Adrenal gland (tissue), 12 donors: ENCODE results near the gene KCNF1. TPM values are rescaled to one million over a fixed set of nuclear protein-coding genes. Genes with fewer than 3 reads are reported as not detected.

Experiments used
- DNase-seq, 7 donors: peaks; one replicate each; pipeline ENCODE4 v3.0.0-alpha.2; 2019 to 2020
- H3K27ac ChIP-seq, 5 donors: fragments of 200-600 bp; sonication (generic) in 4 of 5; 1 replicate in 3 of 5; 2 replicates in 2 of 5; pipeline versions ENCODE4 v1.5.1 to v1.8.0; 2016 to 2020; ENCODE audit warnings: mild to moderate bottlenecking in 1 of 5
- H3K27me3 ChIP-seq: fragments of 200-600 bp; 2 replicates; pipeline ENCODE4 v1.8.0; 2021
- H3K36me3 ChIP-seq, 2 donors: fragments of 200-600 bp; replicated peaks in 1 of 2; 1 replicate in 1 of 2; 2 replicates in 1 of 2; pipeline versions ENCODE4 v1.5.1 to v1.8.0; 2018 to 2022
- H3K4me1 ChIP-seq, 2 donors: fragments of 200-600 bp; replicated peaks in 1 of 2; 1 replicate in 1 of 2; 2 replicates in 1 of 2; pipeline versions ENCODE4 v1.5.1 to v1.8.0; 2018 to 2021
- H3K4me3 ChIP-seq, 4 donors: fragments of 200-600 bp; sonication (generic) in 3 of 4; one replicate each; pipeline ENCODE4 v1.5.1; 2016 to 2018
- H3K9me3 ChIP-seq, 3 donors: fragments of 200-600 bp; sonication (generic) in 1 of 3; replicated peaks in 1 of 3; 1 replicate in 2 of 3; 2 replicates in 1 of 3; pipeline versions ENCODE4 v1.5.1 to v1.8.0; 2016 to 2021
- POLR2A ChIP-seq, 2 donors: fragments of 450-650 bp; IDR thresholded peaks; one replicate each; pipeline ENCODE4 v1.6.1; 2017; ENCODE audit warnings: antibody characterized with exemption in 2 of 2, mild to moderate bottlenecking in 2 of 2, moderate library complexity in 1 of 2
- WGBS, 4 donors: extraction: QIAGEN DNeasy Blood & Tissue Kit in 2 of 4; methylation state at CpG; one replicate each; pipeline versions ENCODE4 v1.1.5 to v1.1.7; 2013 to 2017; 5-methylcytosine and 5-hydroxymethylcytosine counted together
- intact Hi-C, 2 donors: fragments of 100-400 bp; cut with DNase I; formaldehyde crosslinking; loops; one replicate each; pipeline versions ENCODE4 v1.14.1 to v1.15.0; 2022 to 2023
- polyA plus RNA-seq, 3 donors: library from polyadenylated mRNA; stranded (reverse); fragments of 200-250 nt in 2 of 3; fragments of 350-450 nt in 1 of 3; fragmentation: Illumina TruSeq in 1 of 3; extraction: RNeasy Lipid Tissue Mini Kit (QIAGEN cat#74804) in 1 of 3; gene quantifications; one replicate each; pipeline ENCODE4 v1.2.3, GENCODE V29; 2013 to 2014
- total RNA-seq, 9 donors: library from RNA; depleted of rRNA in 4 of 9; stranded (reverse); fragments of >200 nt in 4 of 9; fragments of 120-200 nt in 1 of 9; fragmentation: NEBNext Ultra II Directional in 1 of 9; extraction: Animal tissue kit (Norgen Biotek cat#: 25700) in 1 of 9; gene quantifications; one replicate each; pipeline versions ENCODE4 v1.1.0 to v1.2.4, GENCODE V29; 2013 to 2023
- TF ChIP-seq, protein P1 (sequence below), 6 experiments: fragments of 450-650 bp in 4 of 6; fragments of 200-600 bp in 2 of 6; sonication (generic) in 1 of 6; IDR thresholded peaks; 1 replicate in 5 of 6; 2 replicates in 1 of 6; pipeline versions ENCODE4 v1.5.1 to v1.8.0; 2016 to 2021; ENCODE audit warnings: antibody characterized with exemption in 6 of 6, mild to moderate bottlenecking in 2 of 6, moderate library complexity in 1 of 6
- donor health status: healthy with polysubstance abuse.
- donor health status: Bipolar disorder and iron deficiency.
- donor health status: DM: yes; HTN: yes; CAD: no.
- donor health status: DM: no; HTN: no; CAD: no.
- donor health status: DM: no; HTN: no; CAD: no.
- donor health status: DM: yes; HTN: yes; CAD: no.

The KCNF1 gene
- total and polyA plus RNA-seq, 12 donors = 0.03 to 1.1 (median 0.15) TPM; not detected in 8

DNA sequence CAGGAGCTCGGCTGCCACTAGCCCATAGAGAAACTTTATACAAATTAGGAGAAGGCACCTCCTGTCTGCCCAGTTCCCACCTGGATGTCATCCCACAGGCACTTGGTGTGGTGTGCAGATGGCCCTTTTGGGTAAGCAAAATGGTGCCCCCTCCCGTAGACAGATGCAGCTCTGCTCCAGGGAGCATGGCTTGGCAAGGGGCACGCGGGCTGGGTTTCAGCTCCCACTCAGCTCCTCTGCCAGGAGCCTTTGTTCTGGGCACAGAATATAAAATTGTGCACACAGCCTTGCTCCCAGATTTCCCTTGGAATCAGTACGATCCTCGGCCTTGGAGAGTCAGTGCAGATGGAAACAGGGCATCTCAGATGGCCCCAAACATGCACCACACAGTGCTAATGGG lies 20.3 kb upstream of the KCNF1 start:
- Histone ChIP-seq H3K36me3 (no peaks in the 10 kb centered on the region), H3K4me3 (no peak overlapping the region), H3K4me1 (no peaks in the 10 kb centered on the region), H3K27me3 (no peaks in the 10 kb centered on the region), H3K9me3 (no peaks in the 10 kb centered on the region), H3K27ac (no peak overlapping the region)
- no peak for DNase-seq
- intact Hi-C loops = no loop called here
- 67 to 83% (median 80%) methylated on average over 1 to 6 of the region's 6 CpGs for WGBS, 4 donors
- TF ChIP-seq POLR2A (IDR thresholded peaks at IDR 0.05) = no peak
- TF ChIP-seq, protein P1, sequence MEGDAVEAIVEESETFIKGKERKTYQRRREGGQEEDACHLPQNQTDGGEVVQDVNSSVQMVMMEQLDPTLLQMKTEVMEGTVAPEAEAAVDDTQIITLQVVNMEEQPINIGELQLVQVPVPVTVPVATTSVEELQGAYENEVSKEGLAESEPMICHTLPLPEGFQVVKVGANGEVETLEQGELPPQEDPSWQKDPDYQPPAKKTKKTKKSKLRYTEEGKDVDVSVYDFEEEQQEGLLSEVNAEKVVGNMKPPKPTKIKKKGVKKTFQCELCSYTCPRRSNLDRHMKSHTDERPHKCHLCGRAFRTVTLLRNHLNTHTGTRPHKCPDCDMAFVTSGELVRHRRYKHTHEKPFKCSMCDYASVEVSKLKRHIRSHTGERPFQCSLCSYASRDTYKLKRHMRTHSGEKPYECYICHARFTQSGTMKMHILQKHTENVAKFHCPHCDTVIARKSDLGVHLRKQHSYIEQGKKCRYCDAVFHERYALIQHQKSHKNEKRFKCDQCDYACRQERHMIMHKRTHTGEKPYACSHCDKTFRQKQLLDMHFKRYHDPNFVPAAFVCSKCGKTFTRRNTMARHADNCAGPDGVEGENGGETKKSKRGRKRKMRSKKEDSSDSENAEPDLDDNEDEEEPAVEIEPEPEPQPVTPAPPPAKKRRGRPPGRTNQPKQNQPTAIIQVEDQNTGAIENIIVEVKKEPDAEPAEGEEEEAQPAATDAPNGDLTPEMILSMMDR (IDR thresholded peaks at IDR 0.05) = no peak

DNA sequence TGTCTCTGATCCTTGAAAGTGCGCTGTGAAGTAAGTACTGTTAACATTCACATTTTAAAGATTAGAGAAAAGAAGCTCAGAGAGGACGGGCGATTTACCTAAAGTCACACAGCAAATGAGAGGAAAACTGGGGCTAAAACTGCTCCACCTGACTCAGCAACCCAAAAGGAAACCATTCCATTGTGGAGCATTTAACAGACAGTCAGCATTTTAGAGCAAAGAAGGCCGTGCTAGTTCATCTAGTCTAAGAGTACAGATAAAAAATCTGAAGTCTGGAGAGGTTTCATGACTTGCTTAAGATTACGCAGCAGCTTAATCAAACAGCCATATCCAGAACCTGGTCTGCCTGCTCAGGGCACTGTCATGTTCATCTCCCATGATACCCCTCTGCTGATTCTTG lies 19.9 kb upstream of the KCNF1 start:
- intact Hi-C loops = no loop called here
- Histone ChIP-seq H3K27me3 (no peaks in the 10 kb centered on the region), H3K4me3 (no peak overlapping the region), H3K9me3 (no peaks in the 10 kb centered on the region), H3K4me1 (no peaks in the 10 kb centered on the region), H3K27ac (no peak overlapping the region), H3K36me3 (no peaks in the 10 kb centered on the region)
- no peak for DNase-seq
- TF ChIP-seq, protein P1 (IDR thresholded peaks at IDR 0.05) = no peak
- TF ChIP-seq POLR2A (IDR thresholded peaks at IDR 0.05) = no peak
- 73 to 85% (median 81%) methylated on average over 5 of the region's 5 CpGs for WGBS, 4 donors

DNA sequence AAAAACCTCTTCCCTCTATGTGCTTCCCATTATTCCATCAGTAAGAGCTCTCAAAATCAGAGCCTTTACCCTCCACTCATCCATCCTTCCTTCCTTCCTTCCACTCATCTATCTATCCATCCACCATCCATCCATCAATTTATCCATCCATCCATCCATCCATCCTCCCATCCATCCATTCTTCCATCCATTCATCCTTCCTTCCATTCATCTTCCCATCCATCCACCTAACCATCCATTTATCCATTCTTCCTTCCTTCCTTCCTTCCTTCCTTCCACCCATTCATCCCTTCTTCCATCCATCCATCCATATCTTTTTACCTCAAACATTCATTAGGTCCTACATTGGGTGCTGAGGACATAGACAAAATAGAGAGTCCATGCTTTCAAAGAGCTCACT lies 19.4 kb upstream of the KCNF1 start:
- Histone ChIP-seq H3K4me3 (no peak overlapping the region), H3K9me3 (no peaks in the 10 kb centered on the region), H3K27ac (no peak overlapping the region), H3K36me3 (no peaks in the 10 kb centered on the region), H3K27me3 (no peaks in the 10 kb centered on the region), H3K4me1 (no peaks in the 10 kb centered on the region)
- intact Hi-C loops = no loop called here
- DNase-seq = no peak
- no peak for TF ChIP-seq POLR2A (IDR thresholded peaks at IDR 0.05)
- TF ChIP-seq, protein P1 (IDR thresholded peaks at IDR 0.05) = no peak

DNA sequence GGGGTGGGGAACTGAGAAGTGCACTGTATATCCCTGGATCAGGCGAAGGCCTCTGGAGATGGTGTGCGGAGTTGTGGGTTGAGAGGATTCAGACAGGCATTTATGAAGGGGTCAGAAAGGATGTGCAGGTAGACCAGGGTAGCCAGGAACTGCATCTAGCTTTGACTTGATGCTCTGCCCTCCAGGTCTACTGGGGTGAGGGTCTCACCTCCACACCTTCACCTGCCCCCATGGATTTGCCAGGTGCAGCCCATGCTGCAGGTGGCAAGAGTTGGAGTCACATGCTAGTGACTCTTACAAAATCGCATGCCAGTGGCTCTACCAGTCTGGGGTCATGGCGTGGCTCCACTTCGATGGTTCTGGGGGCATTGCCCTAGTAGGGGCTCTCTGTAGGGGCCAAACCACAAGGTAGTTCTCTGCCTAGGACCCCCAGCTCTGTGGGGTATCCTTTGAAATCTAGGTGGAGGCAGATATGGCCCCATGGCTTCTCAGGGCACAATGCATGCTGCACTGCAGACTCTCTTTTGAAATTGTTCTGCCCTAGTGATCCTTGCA lies 18.9 kb upstream of the KCNF1 start:
- Histone ChIP-seq H3K27ac (no peak overlapping the region), H3K27me3 (no peaks in the 10 kb centered on the region), H3K9me3 (no peaks in the 10 kb centered on the region), H3K4me1 (no peaks in the 10 kb centered on the region), H3K4me3 (no peak overlapping the region), H3K36me3 (no peaks in the 10 kb centered on the region)
- DNase-seq = peak in 1 of 7 donors; percentile 2
- WGBS, 4 donors = 75 to 81% (median 80%) methylated on average over 3 to 5 of the region's 5 CpGs
- TF ChIP-seq, protein P1 (IDR thresholded peaks at IDR 0.05) = no peak
- TF ChIP-seq POLR2A (IDR thresholded peaks at IDR 0.05) = no peak
- intact Hi-C loops = no loop called here
